Ectodermal cell (in vitro differentiated cells): ENCODE data around the gene ESAM. TPM values are rescaled to one million over a fixed set of nuclear protein-coding genes. Genes with fewer than 3 reads are reported as not detected.

Source experiments
- H3K27ac ChIP-seq: 2 replicates; pipeline ENCODE4 v1.7.0; 2013; ENCODE audit warnings: mild to moderate bottlenecking, low read depth, low read length; ENCODE audit not compliant: insufficient read depth, poor library complexity, severe bottlenecking
- H3K27me3 ChIP-seq: 2 replicates; pipeline ENCODE4 v1.7.0; 2013; ENCODE audit warnings: mild to moderate bottlenecking, low read length; ENCODE audit not compliant: insufficient read depth, control insufficient read depth, poor library complexity, severe bottlenecking
- H3K36me3 ChIP-seq: one replicate; pipeline ENCODE4 v1.7.0; 2013; ENCODE audit warnings: low read length; ENCODE audit not compliant: control insufficient read depth, insufficient read depth
- H3K4me1 ChIP-seq: one replicate; pipeline ENCODE4 v1.7.0; 2013; ENCODE audit warnings: low read length; ENCODE audit not compliant: control insufficient read depth, insufficient read depth
- H3K4me3 ChIP-seq: 2 replicates; pipeline ENCODE4 v1.7.0; 2013; ENCODE audit warnings: low read depth, low read length, control low read depth; ENCODE audit not compliant: insufficient read depth
- H3K9me3 ChIP-seq: 2 replicates; pipeline ENCODE4 v1.7.0; 2013; ENCODE audit warnings: mild to moderate bottlenecking, low read length, moderate library complexity; ENCODE audit not compliant: control insufficient read depth
- WGBS, 2 experiments: methylation state at CpG; one replicate each; pipeline ENCODE4 v1.1.7; 2013; ENCODE audit warnings: missing lambda C conversion rate in 2 of 2; 5-methylcytosine and 5-hydroxymethylcytosine counted together
- polyA plus RNA-seq, 4 experiments: library from polyadenylated mRNA; stranded (reverse); fragments of 50-300 nt; gene quantifications; one replicate each; pipeline ENCODE4 v1.2.3, GENCODE V29; 2013

ESAM gene
- 1.3 TPM for polyA plus RNA-seq (2013, experiment 1 of 4)
- polyA plus RNA-seq (2013, experiment 2 of 4), result 2.4 TPM
- 1.1 TPM for polyA plus RNA-seq (2013, experiment 3 of 4)
- polyA plus RNA-seq (2013, experiment 4 of 4), result 1.9 TPM

GRCh38 chr11:124762105-124762623 lies at the start of gene ESAM:
Gene ESAM (minus strand): TSS chr11:124762290. CDS start chr11:124762154, 136 bp downstream.
- no peak within 1 kb of the TSS for H3K27ac ChIP-seq
- H3K4me1 ChIP-seq, result peaks cover 35% of the 10 kb centered on the region
- peaks cover 60% of the 10 kb centered on the region for H3K27me3 ChIP-seq
- 1% methylated on average over 55 of the region's 55 CpGs for WGBS, 2 experiments
- H3K36me3 ChIP-seq, result no peaks in the 10 kb centered on the region
- no peaks in the 10 kb centered on the region for H3K9me3 ChIP-seq
- H3K4me3 ChIP-seq, result peak within 1 kb of the TSS; percentile 34

GRCh38 chr11:124811399-124812125 lies 49.5 kb upstream of the ESAM start:
- H3K9me3 ChIP-seq, result no peaks in the 10 kb centered on the region
- H3K4me3 ChIP-seq, result no peak overlapping the region
- H3K4me1 ChIP-seq, result no peaks in the 10 kb centered on the region
- no peak overlapping the region for H3K27ac ChIP-seq
- H3K36me3 ChIP-seq, result no peaks in the 10 kb centered on the region
- 91 to 95% methylated on average over 8 to 9 of the region's 10 CpGs for WGBS, 2 experiments
- no peaks in the 10 kb centered on the region for H3K27me3 ChIP-seq

GRCh38 chr11:124807660-124808270 lies 45.7 kb upstream of the ESAM start:
- Histone ChIP-seq H3K27me3 (no peaks in the 10 kb centered on the region), H3K27ac (no peak overlapping the region), H3K4me3 (no peak overlapping the region), H3K36me3 (no peaks in the 10 kb centered on the region), H3K9me3 (no peaks in the 10 kb centered on the region), H3K4me1 (no peaks in the 10 kb centered on the region)
- 91 to 94% methylated on average over 6 of the region's 6 CpGs for WGBS, 2 experiments

GRCh38 chr11:124807201-124807600 lies 45.1 kb upstream of the ESAM start:
- H3K27me3 ChIP-seq, result no peaks in the 10 kb centered on the region
- WGBS, 2 experiments, result 93 to 98% methylated on average over 4 to 5 of the region's 5 CpGs
- no peaks in the 10 kb centered on the region for H3K4me1 ChIP-seq
- no peak overlapping the region for H3K27ac ChIP-seq
- no peaks in the 10 kb centered on the region for H3K9me3 ChIP-seq
- no peaks in the 10 kb centered on the region for H3K36me3 ChIP-seq
- no peak overlapping the region for H3K4me3 ChIP-seq

GRCh38 chr11:124804884-124805283 lies 42.8 kb upstream of the ESAM start:
- no peak overlapping the region for H3K27ac ChIP-seq
- H3K36me3 ChIP-seq, result no peaks in the 10 kb centered on the region
- no peaks in the 10 kb centered on the region for H3K27me3 ChIP-seq
- H3K4me3 ChIP-seq, result no peak overlapping the region
- WGBS, 2 experiments, result 94 to 96% methylated on average over 3 of the region's 3 CpGs
- no peaks in the 10 kb centered on the region for H3K4me1 ChIP-seq
- no peaks in the 10 kb centered on the region for H3K9me3 ChIP-seq

- 88 to 96% methylated on average over 7 to 8 of the region's 8 CpGs for WGBS, 2 experiments
- Histone ChIP-seq H3K9me3 (no peaks in the 10 kb centered on the region), H3K27me3 (no peaks in the 10 kb centered on the region), H3K4me1 (peaks cover 13% of the 10 kb centered on the region), H3K27ac (no peak overlapping the region), H3K4me3 (no peak overlapping the region), H3K36me3 (no peaks in the 10 kb centered on the region)
These were observed 39.7 kb upstream of the ESAM start for GRCh38 chr11:124801636-124802312.

GRCh38 chr11:124801014-124801413 lies 38.9 kb upstream of the ESAM start:
- H3K9me3 ChIP-seq, result no peaks in the 10 kb centered on the region
- H3K4me1 ChIP-seq, result peaks cover 13% of the 10 kb centered on the region
- H3K36me3 ChIP-seq, result no peaks in the 10 kb centered on the region
- no peaks in the 10 kb centered on the region for H3K27me3 ChIP-seq
- H3K4me3 ChIP-seq, result peak overlapping the region; percentile 93
- WGBS, 2 experiments, result 53 to 58% methylated on average over 8 of the region's 8 CpGs
- no peak overlapping the region for H3K27ac ChIP-seq

GRCh38 chr11:124800226-124800929 lies 38.3 kb upstream of the ESAM start, which contains the start of gene MSANTD2:
Gene MSANTD2 (minus strand): TSS chr11:124800406. CDS start chr11:124800380, 26 bp downstream.
- 0% methylated on average over 62 of the region's 62 CpGs for WGBS, 2 experiments
- Histone ChIP-seq H3K27ac (peak within 1 kb of the TSS; percentile 95), H3K27me3 (no peaks in the 10 kb centered on the region), H3K4me3 (peak within 1 kb of the TSS; percentile 93), H3K36me3 (no peaks in the 10 kb centered on the region), H3K9me3 (no peaks in the 10 kb centered on the region), H3K4me1 (peaks cover 13% of the 10 kb centered on the region)

- 0% methylated on average over 83 of the region's 83 CpGs for WGBS, 2 experiments
- Histone ChIP-seq H3K27ac (peak overlapping the region; percentile 95), H3K36me3 (no peaks in the 10 kb centered on the region), H3K27me3 (no peaks in the 10 kb centered on the region), H3K4me3 (peak overlapping the region; percentile 93), H3K9me3 (no peaks in the 10 kb centered on the region), H3K4me1 (peaks cover 13% of the 10 kb centered on the region)
These were observed 37.5 kb upstream of the ESAM start for GRCh38 chr11:124799348-124800225.
